Activated T-cell treated with anti-CD3 and anti-CD28 coated beads, Interleukin-2, amount 50 U/mL, for 48 hours (primary cell): ENCODE data around the gene SRSF9.
"Not testable (repeated sequence)": the region's sequence is repeated elsewhere in the genome, so short reads cannot be mapped to it uniquely, and the experiment has no call there.

ENCODE experiments used
- DNase-seq, 2 experiments: peaks; one replicate each; pipeline ENCODE4 v3.0.0-alpha.2; 2020

Gene SRSF9

GRCh38 chr12:120447992-120448391 is 21.6 kb downstream of the SRSF9 start:
- DNase-seq, result no peak

DNA sequence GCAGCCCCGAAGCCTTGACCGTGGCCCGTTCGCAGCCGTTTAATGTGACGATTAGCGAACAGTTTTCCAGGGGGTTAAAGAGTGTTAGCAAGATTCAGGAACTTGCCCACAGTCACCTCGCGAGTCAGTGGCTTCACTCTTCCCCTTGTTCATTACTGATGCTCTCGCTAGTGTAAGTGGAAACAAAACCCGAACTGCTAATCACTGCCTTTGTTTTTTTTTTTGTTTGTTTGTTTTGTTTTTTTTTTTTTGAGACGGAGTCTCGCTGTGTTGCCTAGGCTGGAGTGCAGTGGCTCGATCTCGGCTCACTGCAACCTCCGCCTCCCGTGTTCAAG is 22.7 kb downstream of the SRSF9 start:
- DNase-seq, result not testable (repeated sequence)

DNA sequence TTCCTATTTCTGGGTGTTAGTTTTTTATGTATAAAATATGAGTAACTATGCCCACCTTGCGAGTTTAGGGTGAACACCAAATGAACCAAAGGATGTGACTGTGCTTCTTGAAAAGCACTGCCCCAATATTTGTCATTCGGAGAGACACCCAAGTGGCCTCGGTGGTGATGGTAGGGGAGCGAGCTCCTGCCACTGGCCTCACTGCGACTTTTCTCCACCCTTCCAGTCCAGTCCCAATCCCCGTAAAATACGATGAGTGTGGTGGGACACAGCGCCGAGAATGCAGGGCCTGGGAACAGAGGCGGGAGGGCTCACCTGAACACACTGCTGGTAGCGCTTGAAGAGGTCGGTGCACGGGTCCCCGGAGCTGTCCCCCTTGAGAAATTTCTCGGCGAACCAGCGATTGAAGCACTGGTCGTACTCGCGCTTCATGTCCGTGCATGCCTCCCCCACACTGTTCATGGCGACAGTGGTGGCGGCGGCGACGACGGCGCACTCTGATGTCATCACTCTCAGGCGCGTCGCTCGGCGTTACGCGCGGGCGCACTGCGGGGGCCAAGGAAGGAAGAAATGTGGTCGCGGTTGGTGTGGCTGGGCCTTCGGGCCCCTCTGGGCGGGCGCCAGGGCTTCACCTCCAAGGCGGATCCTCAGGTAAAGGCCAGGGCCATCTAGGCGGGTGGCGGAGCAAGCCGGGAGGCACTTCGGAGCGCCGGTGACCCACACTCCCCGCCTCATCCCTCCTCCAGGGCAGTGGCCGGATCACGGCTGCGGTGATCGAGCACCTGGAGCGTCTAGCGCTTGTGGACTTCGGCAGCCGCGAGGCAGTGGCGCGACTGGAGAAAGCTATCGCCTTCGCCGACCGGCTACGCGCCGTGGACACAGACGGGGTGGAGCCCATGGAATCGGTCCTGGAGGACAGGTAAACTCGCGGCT is 23.4 kb downstream of the SRSF9 start, which contains the start of the genes GATC and TRIAP1:
TSS of gene GATC (plus strand) at position 534 of the 933 bp plus-strand sequence. CDS start at position 571, 37 bp downstream.
TSS of gene TRIAP1 (minus strand) at position 474 of the 933 bp plus-strand sequence. CDS start at position 462, 12 bp downstream.
- DNase-seq, result peak; percentile 92 to 95

- DNase-seq, result no peak
Observed at GRCh38 chr12:120444676-120445075, 24.9 kb downstream of the SRSF9 start.

GRCh38 chr12:120439646-120440247 is 29.8 kb downstream of the SRSF9 start:
- DNase-seq, result peak; percentile 76 to 82

DNA sequence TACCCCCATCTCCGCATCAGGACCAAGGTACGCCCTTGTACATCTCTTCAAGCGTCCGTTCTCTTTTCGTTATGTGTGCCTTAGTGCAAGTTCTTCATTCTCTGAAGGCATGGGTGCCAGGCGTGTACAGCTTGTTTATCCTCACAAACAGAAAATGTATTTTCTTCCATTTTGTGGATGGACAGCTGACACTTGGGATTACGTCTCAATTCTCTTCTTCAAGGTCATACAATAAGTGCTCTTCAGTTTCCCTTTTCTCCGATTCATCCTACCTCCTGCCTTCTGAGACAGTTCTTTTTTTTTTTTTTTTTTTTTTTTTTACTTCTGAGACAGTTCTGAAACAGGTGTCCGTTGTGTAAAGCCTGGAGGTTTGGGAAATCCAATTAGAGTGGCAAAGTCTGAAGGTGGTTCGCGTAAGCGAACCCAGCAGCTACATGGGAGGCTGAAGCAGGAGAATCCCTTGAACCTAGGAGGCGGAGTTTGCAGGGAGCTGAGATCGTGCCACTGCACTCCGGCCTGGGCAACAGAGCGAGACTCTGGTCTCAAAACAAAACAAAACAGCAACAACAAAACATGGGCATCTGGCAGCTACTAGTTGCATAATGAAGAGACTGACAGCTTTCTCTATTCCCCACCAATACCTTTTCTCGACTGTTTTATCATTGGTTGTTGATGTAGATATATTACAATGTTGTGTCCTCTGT is 30.9 kb downstream of the SRSF9 start:
- DNase-seq, result no peak

- peak; percentile 96 to 97 for DNase-seq
Observed at GRCh38 chr12:120437735-120438494, 31.6 kb downstream of the SRSF9 start, which contains the start of gene COX6A1. Gene COX6A1, plus strand, starts transcription at chr12:120438113. Its CDS starts 14 bp downstream, at chr12:120438127.

GRCh38 chr12:120432772-120433525 is 36.6 kb downstream of the SRSF9 start:
- DNase-seq, result no peak

GRCh38 chr12:120429368-120429767 is 40.2 kb downstream of the SRSF9 start:
- DNase-seq, result no peak

GRCh38 chr12:120428597-120429229 is 40.8 kb downstream of the SRSF9 start:
- DNase-seq, result no peak

- no peak for DNase-seq
Observed at GRCh38 chr12:120425797-120426196, 43.8 kb downstream of the SRSF9 start.

DNA sequence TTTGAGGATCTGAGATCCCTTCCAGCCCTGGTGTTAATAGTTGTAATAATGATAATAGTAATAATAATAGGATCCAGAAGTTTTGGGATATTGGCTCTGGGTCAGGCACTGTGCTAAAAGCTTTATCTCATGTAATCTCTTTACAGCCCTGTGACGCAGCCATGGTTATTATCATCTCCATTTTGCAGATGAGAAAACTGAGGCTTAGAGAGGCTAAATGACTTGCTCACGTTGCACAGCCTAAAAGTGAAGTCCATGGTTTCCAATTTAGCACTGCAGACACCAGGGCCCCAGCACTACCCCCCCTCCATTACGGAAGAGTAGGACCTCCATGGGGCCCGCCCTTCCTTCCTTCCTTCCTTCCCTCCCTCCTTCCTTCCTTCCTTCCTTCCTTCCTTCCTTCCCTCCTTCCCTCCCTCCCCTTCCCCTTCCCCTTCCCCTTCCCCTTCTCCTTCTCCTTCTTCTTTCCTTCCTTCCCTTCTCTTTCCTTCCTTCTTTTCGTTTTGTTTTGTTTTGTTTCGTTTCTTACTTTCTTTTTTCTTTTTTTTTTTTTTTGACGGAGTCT is 46.6 kb downstream of the SRSF9 start:
- no peak for DNase-seq

GRCh38 chr12:120421701-120422100 is 47.8 kb downstream of the SRSF9 start:
- no peak for DNase-seq

DNA sequence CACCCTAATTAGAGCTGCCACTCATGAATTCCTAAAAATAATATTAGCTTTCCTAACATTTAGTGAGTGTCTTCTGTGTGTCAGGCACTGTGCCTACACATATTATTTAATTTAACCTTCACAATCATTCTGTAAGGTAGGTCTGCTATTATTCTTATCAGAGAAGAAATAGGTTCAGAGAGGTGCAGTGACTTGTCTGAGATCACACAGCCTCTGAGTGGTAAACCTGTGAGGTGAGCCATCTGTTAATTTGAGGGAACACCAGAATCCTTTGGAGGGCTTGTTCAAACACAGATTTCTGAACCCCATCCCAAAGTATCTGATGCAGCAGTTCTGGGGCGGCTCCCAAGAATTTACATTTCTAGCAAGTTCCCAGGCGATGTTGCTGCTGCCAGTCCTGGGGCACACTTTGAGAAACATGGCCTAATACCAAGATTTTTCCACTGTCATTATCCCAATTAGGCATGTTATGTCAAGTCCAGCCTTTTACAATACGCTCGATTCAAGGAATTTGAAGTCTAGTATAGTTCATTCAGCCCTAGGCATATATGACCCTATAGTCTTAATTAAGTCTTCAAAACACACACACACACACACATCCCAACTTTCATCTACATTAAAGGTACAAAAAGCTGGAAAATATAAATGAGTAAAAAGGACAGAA is 51.5 kb downstream of the SRSF9 start:
- no peak for DNase-seq

DNA sequence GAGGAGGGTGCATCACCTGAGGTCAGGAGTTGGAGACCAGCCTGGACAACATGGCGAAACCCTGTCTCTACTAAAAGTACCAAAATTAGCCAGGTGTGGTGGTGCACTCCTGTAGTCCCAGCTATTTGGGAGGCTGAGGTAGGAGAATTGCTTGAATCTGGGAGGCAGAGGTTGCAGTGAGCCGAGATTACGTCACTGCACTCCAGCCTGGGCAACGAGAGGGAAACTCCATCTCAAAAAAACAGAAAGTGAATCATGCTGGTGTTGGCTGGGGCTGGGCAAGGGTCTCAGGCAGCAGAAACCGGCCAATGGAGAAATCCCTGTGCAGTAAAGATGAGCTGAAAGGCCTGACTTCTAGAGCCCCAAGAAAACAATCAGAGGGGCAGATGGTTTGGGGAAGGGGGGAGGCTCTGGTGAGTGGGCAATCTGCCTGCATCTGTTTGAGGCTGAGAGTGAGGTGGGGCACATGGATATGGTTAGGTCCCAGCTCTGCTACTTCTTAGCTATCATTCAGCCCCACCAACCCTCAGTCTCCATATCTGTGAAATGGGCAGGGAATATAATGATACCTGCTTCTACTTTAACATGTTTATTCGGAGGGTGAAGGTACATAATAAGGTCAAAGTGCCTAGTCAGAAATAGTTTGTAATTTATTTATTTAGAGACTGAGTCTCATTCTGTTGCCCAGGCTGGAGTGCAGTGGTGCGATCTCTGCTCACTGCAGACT is 52.9 kb downstream of the SRSF9 start:
- no peak for DNase-seq

GRCh38 chr12:120413901-120414695 is 55.5 kb downstream of the SRSF9 start:
- DNase-seq, result no peak

- no peak for DNase-seq
Observed at GRCh38 chr12:120412421-120412820, 57.1 kb downstream of the SRSF9 start.
